HG03520 (cell line): ENCODE results near the gene ODF2.
"Not testable (repeated sequence)": the region's sequence is repeated elsewhere in the genome, so short reads cannot be mapped to it uniquely, and the experiment has no call there.

Source experiments
- ATAC-seq: cut with Tn5 transposase; IDR thresholded peaks from one replicate; pipeline ENCODE4 v1.9.1; 2021; ENCODE audit warnings: mild to moderate bottlenecking, moderate library complexity; ENCODE audit not compliant: unreplicated experiment

Gene ODF2

DNA sequence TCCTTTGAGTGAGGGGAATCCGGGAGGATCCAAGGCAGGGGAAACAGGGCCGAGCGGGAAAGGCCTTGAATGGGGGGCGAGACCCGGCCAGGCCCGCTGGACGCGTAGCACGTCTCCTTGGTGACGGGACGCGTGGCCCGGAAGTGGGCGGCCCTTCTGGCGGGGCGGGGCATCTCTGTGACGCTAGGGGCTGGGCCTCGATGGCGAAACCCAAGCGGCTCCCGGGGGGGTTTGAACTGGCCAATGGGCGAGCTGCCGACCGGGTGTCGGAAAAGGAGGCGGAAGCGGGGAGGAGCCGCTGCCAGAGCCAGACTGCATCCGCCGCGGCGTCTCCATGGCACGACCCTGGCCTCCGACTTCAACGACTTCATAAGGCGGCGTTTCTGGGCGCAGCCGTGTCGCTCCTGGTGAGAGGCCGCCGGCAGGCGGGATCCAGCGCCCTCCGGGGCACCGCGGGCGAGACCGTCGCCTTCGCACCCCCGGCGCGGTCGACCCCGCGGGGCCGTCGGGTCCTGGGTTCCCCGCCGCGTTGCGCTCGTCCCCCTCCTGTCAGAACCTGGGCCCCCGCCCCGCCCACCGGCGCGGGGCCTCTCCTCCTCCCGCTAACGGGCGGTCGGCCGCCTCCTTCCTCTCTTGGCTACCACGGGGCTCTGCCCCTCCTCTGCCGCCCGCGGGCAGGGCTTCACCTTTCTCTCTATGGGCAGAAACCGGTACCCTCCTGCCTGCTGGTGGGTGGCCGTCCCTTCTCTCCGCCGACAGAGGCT lies at the start of gene ODF2:
TSS of gene ODF2 (plus strand) at position 158 of the 764 bp plus-strand sequence. CDS start at position 244, 86 bp downstream.
- peak; percentile 86 for ATAC-seq

DNA sequence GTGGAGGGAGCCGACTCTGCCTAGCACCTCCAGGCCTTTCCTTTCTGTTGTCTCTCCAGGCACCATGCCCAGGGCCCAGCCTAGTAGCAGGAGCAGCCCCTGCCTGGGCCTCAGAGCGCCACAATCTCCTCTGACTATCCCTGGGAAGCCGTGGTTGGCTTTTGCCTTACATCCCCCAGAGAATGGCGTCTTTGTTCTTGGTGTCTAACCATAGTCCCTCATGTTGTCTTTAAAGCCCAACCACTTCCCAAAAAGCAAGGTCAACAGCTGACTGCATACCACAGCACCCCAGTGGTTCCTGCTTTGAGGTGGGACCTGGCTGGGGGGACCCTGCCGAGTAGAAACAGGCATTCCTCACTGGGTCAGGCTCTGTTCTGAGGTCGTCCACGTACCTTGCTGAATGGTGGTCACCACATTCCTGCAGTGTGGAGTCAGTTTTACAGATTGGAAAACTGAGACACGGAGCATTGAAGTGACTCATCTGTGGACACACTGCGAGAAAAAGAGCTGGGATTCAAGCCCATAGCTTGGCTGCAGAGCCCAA lies 48.9 kb upstream of the ODF2 start:
- ATAC-seq, result no peak

- ATAC-seq, result no peak
Observed at GRCh38 chr9:128408963-128409431, 46.8 kb upstream of the ODF2 start.

- no peak for ATAC-seq
Observed at GRCh38 chr9:128409450-128409849, 46.4 kb upstream of the ODF2 start.

DNA sequence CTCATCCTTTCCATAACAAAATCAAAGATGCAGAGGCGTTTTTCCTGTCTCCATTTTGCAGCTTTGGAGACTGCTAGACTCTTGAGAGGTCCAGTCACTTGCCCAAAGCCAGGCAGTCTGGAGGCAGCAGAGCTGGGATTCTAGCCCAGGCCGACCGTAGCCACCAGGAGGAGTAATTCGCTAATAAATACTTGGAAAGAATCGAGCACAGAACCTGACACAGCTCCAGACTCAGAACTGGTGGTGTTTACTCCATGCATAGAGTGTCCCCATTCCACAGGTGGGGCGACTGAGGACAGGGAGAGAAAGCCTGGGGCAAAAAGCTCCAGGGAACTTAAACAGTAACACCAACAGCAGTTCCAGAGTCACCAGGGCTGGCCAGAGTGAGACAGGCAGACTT lies 45.8 kb upstream of the ODF2 start:
- no peak for ATAC-seq

DNA sequence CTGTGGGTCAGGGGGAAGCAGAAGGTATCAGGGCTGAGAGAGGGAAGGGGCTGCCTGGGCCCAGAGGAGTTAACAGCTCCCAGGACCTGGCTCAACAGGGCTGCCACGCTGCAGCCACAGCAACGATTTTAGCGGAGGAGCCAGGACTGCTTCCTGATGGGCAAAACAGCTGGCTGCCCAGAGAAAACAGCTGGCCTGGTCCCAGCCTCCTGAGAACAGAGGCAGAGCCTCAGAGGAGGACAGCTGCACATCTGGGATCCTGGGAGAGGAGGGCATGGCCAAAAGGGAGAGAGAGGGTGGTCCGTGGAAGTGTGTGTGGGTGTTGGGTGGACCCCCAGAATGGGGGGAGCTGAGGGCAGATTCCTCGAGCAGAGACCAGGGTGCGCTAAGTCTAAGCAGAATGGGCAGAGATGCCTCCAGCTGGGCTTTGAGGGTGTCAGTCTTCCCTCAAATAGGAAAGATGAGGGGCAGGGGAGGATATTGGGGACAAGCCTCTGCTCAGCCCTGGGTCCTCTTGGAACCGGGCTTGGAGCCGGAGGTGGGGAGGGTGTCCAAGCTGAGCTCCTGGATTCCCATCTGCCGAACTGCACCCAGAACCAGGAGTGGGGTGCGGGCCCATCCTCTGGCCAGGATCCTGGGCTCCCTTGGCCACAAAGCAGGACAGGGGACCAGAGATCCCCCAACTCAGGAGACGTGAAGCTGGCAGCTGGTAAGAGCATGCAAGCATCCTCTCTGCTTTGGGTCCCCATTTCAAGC lies 44.3 kb upstream of the ODF2 start:
- no peak for ATAC-seq

DNA sequence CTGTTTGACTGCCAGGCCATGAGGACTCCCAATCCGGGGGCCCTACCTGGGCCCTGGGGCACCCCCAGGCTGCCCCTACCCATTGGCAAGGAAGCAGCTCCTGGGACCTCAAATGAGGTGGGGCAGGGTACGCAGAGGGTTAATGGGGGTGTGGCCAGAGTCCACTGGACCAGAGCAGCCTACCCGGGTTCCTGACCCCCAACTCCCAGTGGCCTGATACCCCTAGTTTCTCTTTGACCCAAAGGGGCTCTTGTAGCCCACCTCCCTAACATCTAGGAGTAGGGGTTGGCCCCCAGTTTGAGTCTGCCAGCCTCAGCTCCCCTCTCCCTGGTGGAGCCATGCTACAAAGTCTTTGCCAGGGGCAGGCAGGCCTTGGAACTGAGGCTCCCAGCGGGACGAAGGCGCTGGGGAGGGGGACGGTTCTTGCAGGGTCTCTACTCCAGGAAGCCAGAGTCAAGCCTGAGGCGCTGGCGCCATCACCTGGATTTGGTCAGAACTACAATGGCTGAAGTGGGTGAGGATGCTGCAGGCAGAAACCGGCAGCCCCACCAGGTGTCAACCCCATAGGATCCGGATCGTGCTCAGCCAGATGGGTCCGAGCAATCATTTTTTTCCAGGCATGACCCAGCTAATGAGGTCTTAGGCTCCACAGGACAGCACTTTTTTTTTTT lies 43.6 kb upstream of the ODF2 start:
- no peak for ATAC-seq

- ATAC-seq, result not testable (repeated sequence)
Observed at GRCh38 chr9:128413728-128414127, 42.1 kb upstream of the ODF2 start.

DNA sequence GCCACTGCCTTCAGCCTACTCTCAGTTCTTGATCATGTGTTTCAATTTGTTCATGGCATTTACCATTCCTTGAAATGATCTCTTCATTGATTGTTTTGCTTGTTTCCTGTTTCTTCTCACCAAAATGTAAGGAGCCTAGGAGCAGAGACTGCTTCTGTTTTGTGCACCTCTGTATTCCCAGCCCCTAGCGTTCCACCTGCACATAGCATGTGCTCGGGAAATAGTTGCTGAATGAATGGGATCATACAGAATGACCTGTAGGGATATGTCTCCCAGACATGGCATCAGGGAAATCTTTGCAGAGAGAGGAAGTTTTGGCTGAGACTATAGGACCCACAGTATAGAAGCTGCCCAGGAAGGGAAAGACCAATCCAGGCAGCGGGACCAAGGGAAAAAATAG lies 41.3 kb upstream of the ODF2 start:
- no peak for ATAC-seq

GRCh38 chr9:128415281-128415680 lies 40.5 kb upstream of the ODF2 start:
- ATAC-seq, result no peak

GRCh38 chr9:128416014-128416413 lies 39.8 kb upstream of the ODF2 start:
- no peak for ATAC-seq

GRCh38 chr9:128416432-128417019 lies 39.3 kb upstream of the ODF2 start:
- ATAC-seq, result no peak

DNA sequence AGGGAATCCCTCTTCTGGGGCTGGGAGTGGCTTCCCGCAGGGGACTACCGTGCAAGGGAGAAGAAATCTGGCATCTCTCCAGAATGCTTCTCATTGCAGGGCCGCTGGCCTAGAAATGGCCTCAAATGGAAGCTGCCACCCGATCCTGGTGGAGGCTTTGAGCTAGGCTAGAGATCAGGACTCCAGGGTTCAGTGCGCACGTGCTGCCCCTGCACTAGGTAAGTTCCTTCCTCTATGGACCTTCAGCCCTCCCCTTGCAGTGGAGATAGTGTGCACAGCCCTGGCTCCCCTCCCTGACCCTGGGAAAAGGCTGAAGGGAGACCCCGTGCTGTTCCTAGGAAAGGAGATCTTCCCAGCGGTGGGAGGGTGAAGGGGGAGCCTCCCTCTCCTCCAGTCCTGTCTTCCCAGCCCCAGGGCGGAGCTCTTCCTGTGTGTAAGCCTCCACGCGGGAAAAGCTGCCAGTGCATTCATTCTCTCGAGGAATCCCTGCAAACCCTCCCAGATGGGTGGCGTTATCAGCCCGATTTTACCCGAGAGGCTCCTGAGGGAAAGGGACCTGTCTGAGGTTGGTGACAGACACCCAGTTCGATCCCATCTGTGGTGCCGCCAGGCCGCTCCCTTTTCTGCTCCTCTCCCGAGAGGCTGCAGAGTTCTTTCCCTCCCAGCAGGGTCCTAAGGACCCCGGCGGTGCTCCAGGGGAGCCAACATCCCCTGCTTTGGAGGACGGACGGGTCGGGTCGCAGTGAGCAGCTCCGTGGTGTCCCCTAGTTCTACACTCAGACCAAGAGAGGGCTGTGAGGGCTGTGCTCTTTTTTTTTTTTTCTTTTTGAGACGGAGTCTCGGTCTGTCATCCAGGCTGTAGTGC lies 36.5 kb upstream of the ODF2 start:
- ATAC-seq, result no peak

- ATAC-seq, result peak; percentile 69
Observed at GRCh38 chr9:128420060-128420650, 35.7 kb upstream of the ODF2 start.

- ATAC-seq, result peak; percentile 48
Observed at GRCh38 chr9:128420651-128421481, 34.9 kb upstream of the ODF2 start, which contains the start of gene CERCAM. Gene CERCAM (plus strand): TSS chr9:128420857. CDS start chr9:128420878, 21 bp downstream.

DNA sequence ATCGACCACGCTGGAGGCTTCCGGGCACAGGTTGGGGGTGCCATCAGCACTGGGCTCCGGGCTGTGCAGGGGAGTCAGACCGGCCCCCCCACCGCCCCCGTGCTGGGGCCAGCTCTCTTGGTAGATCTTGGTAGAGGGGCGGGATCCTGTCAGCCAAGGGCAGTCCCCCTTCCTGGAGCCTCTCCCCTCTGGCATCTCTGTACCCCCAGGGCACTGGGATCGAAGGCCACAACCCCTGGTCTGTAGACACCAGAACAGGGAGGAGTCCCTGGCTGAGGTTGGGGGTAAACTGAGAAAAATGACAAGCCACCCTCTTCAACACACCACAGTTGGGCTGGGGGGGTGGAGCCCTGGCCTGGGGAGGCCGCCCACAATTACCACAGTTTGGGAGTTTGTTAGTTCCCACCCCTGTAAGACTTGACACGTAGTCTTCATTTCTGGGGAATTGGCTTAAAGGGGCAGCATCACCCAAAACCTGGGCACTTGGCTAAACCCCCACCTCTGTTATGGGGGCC lies 34.3 kb upstream of the ODF2 start:
- ATAC-seq, result no peak

- not testable (repeated sequence) for ATAC-seq
Observed at GRCh38 chr9:128422022-128422782, 33.6 kb upstream of the ODF2 start.

DNA sequence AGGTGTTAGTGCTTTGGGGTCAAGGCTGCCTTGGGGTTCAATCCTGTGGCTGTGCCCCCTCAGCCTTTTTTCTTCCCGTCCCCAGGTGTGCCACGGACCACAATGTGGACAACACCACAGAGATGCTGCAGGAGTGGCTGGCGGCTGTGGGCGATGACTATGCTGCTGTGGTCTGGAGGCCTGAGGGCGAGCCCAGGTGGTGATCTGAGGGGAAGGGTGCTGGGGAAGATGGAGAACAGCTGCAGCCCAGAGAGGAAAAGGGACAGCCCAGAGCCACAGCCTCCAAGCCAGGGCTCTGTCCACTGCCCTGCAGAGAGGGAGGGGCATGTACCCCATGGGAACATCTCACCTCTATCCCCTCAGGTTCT lies 33.0 kb upstream of the ODF2 start:
- ATAC-seq, result no peak
